ENCODE measurements around the gene IL1RL2.

IL1RL2 gene

GRCh38 chr2:102266204-102266603 lies 79.4 kb downstream of the IL1RL2 start:
- DNase-seq (ENCODE audit: low read depth in 2 of 2), result no peak

GRCh38 chr2:102267774-102268173 lies 81.0 kb downstream of the IL1RL2 start:
- no peak for DNase-seq (ENCODE audit: low read depth in 2 of 2)

- DNase-seq (ENCODE audit: low read depth in 2 of 2), result no peak
Measured at GRCh38 chr2:102268510-102269199, 81.8 kb downstream of the IL1RL2 start.

GRCh38 chr2:102269200-102269524 lies 82.3 kb downstream of the IL1RL2 start:
- DNase-seq (ENCODE audit: low read depth in 2 of 2), result no peak

GRCh38 chr2:102271844-102272243 lies 85.0 kb downstream of the IL1RL2 start:
- DNase-seq (ENCODE audit: low read depth in 2 of 2), result no peak

GRCh38 chr2:102273619-102274211 lies 86.9 kb downstream of the IL1RL2 start:
- no peak for DNase-seq (ENCODE audit: low read depth in 2 of 2)

GRCh38 chr2:102276549-102277201 lies 89.9 kb downstream of the IL1RL2 start:
- no peak for DNase-seq (ENCODE audit: low read depth in 2 of 2)

GRCh38 chr2:102277202-102277700 lies 90.4 kb downstream of the IL1RL2 start:
- no peak for DNase-seq (ENCODE audit: low read depth in 2 of 2)

GRCh38 chr2:102278720-102279390 lies 92.0 kb downstream of the IL1RL2 start:
- no peak for DNase-seq (ENCODE audit: low read depth in 2 of 2)

GRCh38 chr2:102279391-102279735 lies 92.5 kb downstream of the IL1RL2 start:
- no peak for DNase-seq (ENCODE audit: low read depth in 2 of 2)

- no peak for DNase-seq (ENCODE audit: low read depth in 2 of 2)
Measured at GRCh38 chr2:102282678-102283091, 95.9 kb downstream of the IL1RL2 start.

GRCh38 chr2:102283996-102284395 lies 97.2 kb downstream of the IL1RL2 start:
- DNase-seq (ENCODE audit: low read depth in 2 of 2), result no peak

- no peak for DNase-seq (ENCODE audit: low read depth in 2 of 2)
Measured at GRCh38 chr2:102284611-102285010, 97.8 kb downstream of the IL1RL2 start.

GRCh38 chr2:102285368-102285767 lies 98.5 kb downstream of the IL1RL2 start:
- no peak for DNase-seq (ENCODE audit: low read depth in 2 of 2)

GRCh38 chr2:102286041-102286440 lies 99.2 kb downstream of the IL1RL2 start:
- no peak for DNase-seq (ENCODE audit: low read depth in 2 of 2)

GRCh38 chr2:102289129-102289528 lies 102.3 kb downstream of the IL1RL2 start:
- DNase-seq (ENCODE audit: low read depth in 2 of 2), result no peak

Measured in activated CD8-positive, alpha-beta memory T cell treated with anti-CD3 and anti-CD28 coated beads for 4 hours (primary cell).